HG03060 (cell line): Measurements from ENCODE around the gene PRRC1.
A peak's percentile ranks its signal among the peaks of the same experiment; 100 is the strongest.

ENCODE experiments used
- ATAC-seq: cut with Tn5 transposase; IDR thresholded peaks from one replicate; pipeline ENCODE4 v1.9.1; 2021; ENCODE audit warnings: low read depth, moderate number of reproducible peaks; ENCODE audit not compliant: unreplicated experiment

The PRRC1 gene

GRCh38 chr5:127517480-127518318 lies at the start of gene PRRC1:
Gene PRRC1, plus strand, starts transcription at chr5:127517640. Its CDS starts 5,840 bp downstream, at chr5:127523480.
- peak; percentile 64 for ATAC-seq

- ATAC-seq, result no peak
Measured at GRCh38 chr5:127471211-127471610, 46.2 kb upstream of the PRRC1 start.

- no peak for ATAC-seq
Measured at GRCh38 chr5:127472700-127473099, 44.7 kb upstream of the PRRC1 start.

- no peak for ATAC-seq
Measured at GRCh38 chr5:127486471-127486870, 31.0 kb upstream of the PRRC1 start.

- ATAC-seq, result peak; percentile 66
Measured at GRCh38 chr5:127492854-127493738, 24.3 kb upstream of the PRRC1 start.

- no peak for ATAC-seq
Measured at GRCh38 chr5:127498548-127498947, 18.9 kb upstream of the PRRC1 start.

- ATAC-seq, result no peak
Measured at GRCh38 chr5:127505905-127506304, 11.5 kb upstream of the PRRC1 start.

GRCh38 chr5:127506616-127507015 lies 10.8 kb upstream of the PRRC1 start:
- ATAC-seq, result no peak

GRCh38 chr5:127508644-127509373 lies 8.6 kb upstream of the PRRC1 start:
- no peak for ATAC-seq

GRCh38 chr5:127513408-127513970 lies 4.0 kb upstream of the PRRC1 start:
- no peak for ATAC-seq

GRCh38 chr5:127514816-127515215 lies 2.6 kb upstream of the PRRC1 start:
- ATAC-seq, result no peak

GRCh38 chr5:127515693-127516440 lies 1.6 kb upstream of the PRRC1 start:
- no peak for ATAC-seq

GRCh38 chr5:127517110-127517479 lies 345 bp upstream of the PRRC1 start:
- peak; percentile 16 for ATAC-seq

- peak; percentile 36 for ATAC-seq
Measured at GRCh38 chr5:127518319-127518621, 830 bp downstream of the PRRC1 start.

GRCh38 chr5:127519527-127519926 lies 2.1 kb downstream of the PRRC1 start:
- no peak for ATAC-seq

GRCh38 chr5:127521138-127521770 lies 3.8 kb downstream of the PRRC1 start:
- no peak for ATAC-seq

GRCh38 chr5:127525181-127525580 lies 7.7 kb downstream of the PRRC1 start:
- ATAC-seq, result no peak

GRCh38 chr5:127529904-127530682 lies 12.7 kb downstream of the PRRC1 start:
- ATAC-seq, result no peak

GRCh38 chr5:127536687-127537086 lies 19.2 kb downstream of the PRRC1 start:
- no peak for ATAC-seq
